Measurements from ENCODE around the gene LYRM7. TPM values are rescaled to one million over a fixed set of nuclear protein-coding genes. Genes with fewer than 3 reads are reported as not detected.

The LYRM7 gene
- total and polyA plus RNA-seq, 12 donors: 5.3 to 31.5 (median 23.9) TPM

DNA sequence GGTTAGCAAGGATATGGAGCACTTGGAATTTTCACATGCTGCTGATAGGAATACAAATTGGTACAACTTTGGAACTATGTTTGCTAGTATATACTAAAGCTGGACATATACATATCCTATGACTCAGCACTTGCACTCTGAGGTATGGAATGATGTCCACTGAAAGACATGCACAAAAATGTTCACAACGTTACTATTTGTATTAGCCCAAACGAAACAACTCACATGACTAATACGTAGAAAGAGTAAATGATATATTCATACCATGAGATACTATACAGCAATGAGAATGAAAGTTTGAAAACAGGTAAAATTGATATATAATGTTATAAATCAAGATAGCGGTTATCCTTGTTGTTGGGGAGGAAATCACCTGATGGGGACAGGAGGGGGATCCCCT, 47.6 kb downstream of the LYRM7 start:
- Histone ChIP-seq H3K9me3 (no peaks in the 10 kb centered on the region), H3K36me3 (no peaks in the 10 kb centered on the region), H3K4me3 (no peak overlapping the region), H3K4me1 (peaks cover 0 to 6% (median 0%) of the 10 kb centered on the region in 9 donors), H3K27ac (no peak overlapping the region), H3K27me3 (no peaks in the 10 kb centered on the region)
- no peak for ATAC-seq
- DNase-seq: no peak
- intact Hi-C loops (cut with DNase I): no loop called here
- TF ChIP-seq, protein P1, sequence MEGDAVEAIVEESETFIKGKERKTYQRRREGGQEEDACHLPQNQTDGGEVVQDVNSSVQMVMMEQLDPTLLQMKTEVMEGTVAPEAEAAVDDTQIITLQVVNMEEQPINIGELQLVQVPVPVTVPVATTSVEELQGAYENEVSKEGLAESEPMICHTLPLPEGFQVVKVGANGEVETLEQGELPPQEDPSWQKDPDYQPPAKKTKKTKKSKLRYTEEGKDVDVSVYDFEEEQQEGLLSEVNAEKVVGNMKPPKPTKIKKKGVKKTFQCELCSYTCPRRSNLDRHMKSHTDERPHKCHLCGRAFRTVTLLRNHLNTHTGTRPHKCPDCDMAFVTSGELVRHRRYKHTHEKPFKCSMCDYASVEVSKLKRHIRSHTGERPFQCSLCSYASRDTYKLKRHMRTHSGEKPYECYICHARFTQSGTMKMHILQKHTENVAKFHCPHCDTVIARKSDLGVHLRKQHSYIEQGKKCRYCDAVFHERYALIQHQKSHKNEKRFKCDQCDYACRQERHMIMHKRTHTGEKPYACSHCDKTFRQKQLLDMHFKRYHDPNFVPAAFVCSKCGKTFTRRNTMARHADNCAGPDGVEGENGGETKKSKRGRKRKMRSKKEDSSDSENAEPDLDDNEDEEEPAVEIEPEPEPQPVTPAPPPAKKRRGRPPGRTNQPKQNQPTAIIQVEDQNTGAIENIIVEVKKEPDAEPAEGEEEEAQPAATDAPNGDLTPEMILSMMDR (IDR thresholded peaks at IDR 0.05): no peak
- 78 to 86% methylated on average over 4 of the region's 4 CpGs for WGBS, 2 donors

DNA sequence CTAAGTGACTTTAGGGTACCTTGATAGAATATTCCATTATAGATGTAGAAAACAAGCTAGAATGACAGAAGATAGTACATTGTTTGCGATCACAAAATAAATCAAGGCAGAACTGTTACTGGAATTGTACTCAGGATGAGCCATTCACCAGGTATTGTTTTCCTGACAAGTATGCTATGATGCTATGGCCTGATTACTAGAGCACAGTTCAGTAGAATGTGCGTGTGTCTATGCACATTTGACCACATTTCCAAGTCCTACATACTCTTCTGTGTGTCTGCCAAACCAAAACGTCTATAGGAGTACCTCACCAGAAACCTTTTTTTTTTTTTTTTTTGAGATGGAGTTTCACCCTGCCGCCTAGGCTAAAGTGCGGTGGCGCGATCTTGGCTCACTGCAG, 49.8 kb downstream of the LYRM7 start:
- WGBS, 2 donors: 91 to 94% methylated on average over 7 of the region's 7 CpGs
- Histone ChIP-seq H3K36me3 (no peaks in the 10 kb centered on the region), H3K4me1 (peaks cover 0 to 22% (median 0%) of the 10 kb centered on the region in 9 donors), H3K27me3 (no peaks in the 10 kb centered on the region), H3K9me3 (no peaks in the 10 kb centered on the region), H3K4me3 (no peak overlapping the region), H3K27ac (no peak overlapping the region)
- TF ChIP-seq, protein P1 (IDR thresholded peaks at IDR 0.05): no peak
- intact Hi-C loops (cut with DNase I): no loop called here
- DNase-seq: no peak
- no peak for ATAC-seq

DNA sequence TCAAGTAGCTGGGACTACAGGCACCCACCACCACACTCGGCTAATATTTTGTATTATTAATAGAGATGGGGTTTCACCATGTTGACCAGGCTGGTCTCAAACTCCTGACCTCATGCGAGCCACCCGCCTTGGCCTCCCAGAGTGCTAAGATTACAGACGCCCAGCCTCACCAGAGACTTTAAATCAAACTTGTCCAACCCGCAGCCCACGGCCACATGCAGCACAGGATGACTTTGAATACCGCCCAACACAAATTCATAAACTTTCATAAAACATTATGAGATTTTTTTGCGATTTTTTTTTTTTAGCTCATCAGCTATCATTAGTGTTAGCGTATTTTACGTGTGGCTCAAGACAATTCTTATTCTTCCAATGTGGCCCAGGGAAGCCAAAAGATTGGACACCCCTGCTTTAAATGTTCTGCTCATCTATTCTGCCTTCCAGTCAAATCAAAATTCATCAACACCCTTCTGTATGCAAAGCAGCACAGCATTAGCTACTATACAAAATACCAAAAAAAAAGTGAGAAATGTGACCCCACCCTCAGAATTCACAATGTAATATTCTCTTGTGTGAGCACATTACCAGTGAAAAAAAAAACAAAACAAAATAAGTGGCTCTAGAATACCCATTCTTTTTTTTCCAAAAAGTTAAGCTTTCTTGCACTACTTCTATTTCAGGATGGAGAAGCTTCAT, 50.4 kb downstream of the LYRM7 start:
- Histone ChIP-seq H3K4me1 (peaks cover 0 to 25% (median 0%) of the 10 kb centered on the region in 9 donors), H3K27me3 (no peaks in the 10 kb centered on the region), H3K4me3 (no peak overlapping the region), H3K36me3 (no peaks in the 10 kb centered on the region), H3K27ac (no peak overlapping the region), H3K9me3 (no peaks in the 10 kb centered on the region)
- DNase-seq (no peak), ATAC-seq (no peak)
- intact Hi-C loops (cut with DNase I): no loop called here
- TF ChIP-seq, protein P1 (IDR thresholded peaks at IDR 0.05): no peak
- WGBS, 2 donors: 92 to 95% methylated on average over 10 of the region's 10 CpGs

DNA sequence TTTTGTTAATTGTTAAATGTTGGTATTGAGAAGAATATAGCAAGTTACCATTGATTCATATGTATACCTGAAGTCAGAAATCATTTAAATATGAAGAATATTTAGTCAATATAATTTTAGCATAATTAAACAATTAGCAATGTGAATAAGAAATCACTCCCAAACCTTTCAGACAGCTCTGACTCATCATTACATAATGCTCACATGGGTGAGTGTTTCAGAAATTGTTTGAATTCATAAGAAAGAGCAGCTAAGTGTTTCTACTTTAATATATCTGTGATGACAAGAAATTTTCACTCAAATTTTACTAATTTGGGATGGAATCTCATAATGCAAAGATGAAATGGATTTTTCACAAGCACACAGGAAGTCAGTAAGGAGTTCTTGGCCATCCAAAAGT, 51.1 kb downstream of the LYRM7 start:
- Histone ChIP-seq H3K36me3 (no peaks in the 10 kb centered on the region), H3K27ac (no peak overlapping the region), H3K9me3 (no peaks in the 10 kb centered on the region), H3K27me3 (no peaks in the 10 kb centered on the region), H3K4me1 (peaks cover 0 to 25% (median 0%) of the 10 kb centered on the region in 9 donors), H3K4me3 (no peak overlapping the region)
- no peak for DNase-seq
- no peak for ATAC-seq
- TF ChIP-seq, protein P1 (IDR thresholded peaks at IDR 0.05): no peak
- intact Hi-C loops (cut with DNase I): no loop called here
